HG02588 (cell line): ENCODE measurements around the gene MRPS15.

Source experiments
- ATAC-seq: cut with Tn5 transposase; IDR thresholded peaks from one replicate; pipeline ENCODE4 v1.9.1; 2021; ENCODE audit warnings: mild to moderate bottlenecking, moderate library complexity; ENCODE audit not compliant: unreplicated experiment

The MRPS15 gene

GRCh38 chr1:36421649-36422048 lies 42.5 kb downstream of the MRPS15 start:
- no peak for ATAC-seq

GRCh38 chr1:36420836-36421317 lies 43.3 kb downstream of the MRPS15 start:
- no peak for ATAC-seq

GRCh38 chr1:36420409-36420808 lies 43.8 kb downstream of the MRPS15 start:
- no peak for ATAC-seq

GRCh38 chr1:36419569-36419968 lies 44.6 kb downstream of the MRPS15 start:
- ATAC-seq, result no peak

GRCh38 chr1:36419140-36419539 lies 45.0 kb downstream of the MRPS15 start:
- ATAC-seq, result no peak

GRCh38 chr1:36417931-36418330 lies 46.3 kb downstream of the MRPS15 start:
- no peak for ATAC-seq

GRCh38 chr1:36415661-36416326 lies 48.4 kb downstream of the MRPS15 start:
- no peak for ATAC-seq

- no peak for ATAC-seq
Observed at GRCh38 chr1:36414384-36414783, 49.8 kb downstream of the MRPS15 start.

- no peak for ATAC-seq
Observed at GRCh38 chr1:36411674-36412648, 52.2 kb downstream of the MRPS15 start.

- no peak for ATAC-seq
Observed at GRCh38 chr1:36408479-36408878, 55.7 kb downstream of the MRPS15 start.

- ATAC-seq, result no peak
Observed at GRCh38 chr1:36406440-36406839, 57.7 kb downstream of the MRPS15 start.
